Activated naive CD8-positive, alpha-beta T cell treated with anti-CD3 and anti-CD28 coated beads, Interleukin-2, amount 50 U/mL, for 16 hours (primary cell): ENCODE data around the gene CDCP1.
"Not testable (repeated sequence)": the region's sequence is repeated elsewhere in the genome, so short reads cannot be mapped to it uniquely, and the experiment has no call there.

ENCODE experiments used
- DNase-seq: peaks from one replicate; pipeline ENCODE4 v3.0.0-alpha.2; 2020; ENCODE audit warnings: low read depth, low spot score

The CDCP1 gene

GRCh38 chr3:45173776-45174175 is 27.6 kb upstream of the CDCP1 start:
- no peak for DNase-seq

GRCh38 chr3:45171283-45171682 is 25.1 kb upstream of the CDCP1 start:
- no peak for DNase-seq

- DNase-seq, result no peak
Observed at GRCh38 chr3:45170096-45170495, 23.9 kb upstream of the CDCP1 start.

- no peak for DNase-seq
Observed at GRCh38 chr3:45169125-45169904, 23.1 kb upstream of the CDCP1 start.

GRCh38 chr3:45168451-45168850 is 22.3 kb upstream of the CDCP1 start:
- DNase-seq, result no peak

- peak; percentile 63 for DNase-seq
Observed at GRCh38 chr3:45167011-45167911, 21.1 kb upstream of the CDCP1 start.

- no peak for DNase-seq
Observed at GRCh38 chr3:45166321-45166879, 20.2 kb upstream of the CDCP1 start.

GRCh38 chr3:45165497-45166283 is 19.5 kb upstream of the CDCP1 start:
- DNase-seq, result no peak

GRCh38 chr3:45164056-45164455 is 17.9 kb upstream of the CDCP1 start:
- DNase-seq, result no peak

- no peak for DNase-seq
Observed at GRCh38 chr3:45163481-45163880, 17.3 kb upstream of the CDCP1 start.

- DNase-seq, result no peak
Observed at GRCh38 chr3:45154641-45155147, 8.5 kb upstream of the CDCP1 start.

GRCh38 chr3:45153658-45154437 is 7.7 kb upstream of the CDCP1 start:
- DNase-seq, result no peak

- no peak for DNase-seq
Observed at GRCh38 chr3:45152307-45152706, 6.1 kb upstream of the CDCP1 start.

GRCh38 chr3:45151100-45151499 is 4.9 kb upstream of the CDCP1 start:
- DNase-seq, result no peak

- no peak for DNase-seq
Observed at GRCh38 chr3:45148921-45149320, 2.7 kb upstream of the CDCP1 start.

GRCh38 chr3:45145223-45145622 is 955 bp downstream of the CDCP1 start:
- DNase-seq, result no peak

GRCh38 chr3:45143673-45144671 is 2.2 kb downstream of the CDCP1 start:
- no peak for DNase-seq

- DNase-seq, result not testable (repeated sequence)
Observed at GRCh38 chr3:45140770-45141155, 5.4 kb downstream of the CDCP1 start.

GRCh38 chr3:45140141-45140769 is 5.9 kb downstream of the CDCP1 start:
- DNase-seq, result no peak
